Activated CD4-positive, CD25-positive, alpha-beta regulatory T cell treated with anti-CD3 and anti-CD28 coated beads, Interleukin-2, amount 50 U/mL, for 16 hours (primary cell): ENCODE results near the gene FOXP1.
"Not testable (repeated sequence)": the region's sequence is repeated elsewhere in the genome, so short reads cannot be mapped to it uniquely, and the experiment has no call there.

Experiments
- DNase-seq: peaks from one replicate; pipeline ENCODE4 v3.0.0-alpha.2; 2020; ENCODE audit warnings: low read depth, low spot score

Gene FOXP1

GRCh38 chr3:71045212-71045916 is 538.2 kb downstream of the FOXP1 start:
- no peak for DNase-seq

GRCh38 chr3:71042759-71043158 is 540.8 kb downstream of the FOXP1 start:
- no peak for DNase-seq

GRCh38 chr3:71041371-71041770 is 542.2 kb downstream of the FOXP1 start:
- no peak for DNase-seq

GRCh38 chr3:71039332-71039731 is 544.2 kb downstream of the FOXP1 start:
- no peak for DNase-seq

- DNase-seq = no peak
Observed at GRCh38 chr3:71037775-71038174, 545.8 kb downstream of the FOXP1 start.

GRCh38 chr3:71035886-71036285 is 547.6 kb downstream of the FOXP1 start:
- DNase-seq = no peak

- no peak for DNase-seq
Observed at GRCh38 chr3:71035314-71035713, 548.2 kb downstream of the FOXP1 start.

GRCh38 chr3:71033681-71034220 is 549.8 kb downstream of the FOXP1 start:
- DNase-seq = no peak

- no peak for DNase-seq
Observed at GRCh38 chr3:71031914-71032521, 551.5 kb downstream of the FOXP1 start.

- no peak for DNase-seq
Observed at GRCh38 chr3:71031181-71031580, 552.3 kb downstream of the FOXP1 start.

GRCh38 chr3:71030748-71031147 is 552.8 kb downstream of the FOXP1 start:
- no peak for DNase-seq

- no peak for DNase-seq
Observed at GRCh38 chr3:71029770-71030169, 553.8 kb downstream of the FOXP1 start.

GRCh38 chr3:71028802-71029201 is 554.7 kb downstream of the FOXP1 start:
- DNase-seq = no peak

- no peak for DNase-seq
Observed at GRCh38 chr3:71028184-71028583, 555.3 kb downstream of the FOXP1 start.

- DNase-seq = no peak
Observed at GRCh38 chr3:71026634-71027578, 556.6 kb downstream of the FOXP1 start.

GRCh38 chr3:71025516-71025915 is 558.0 kb downstream of the FOXP1 start:
- no peak for DNase-seq

- DNase-seq = no peak
Observed at GRCh38 chr3:71025010-71025409, 558.5 kb downstream of the FOXP1 start.

- DNase-seq = no peak
Observed at GRCh38 chr3:71022551-71023335, 560.8 kb downstream of the FOXP1 start.

- DNase-seq = no peak
Observed at GRCh38 chr3:71018799-71019198, 564.7 kb downstream of the FOXP1 start.

- DNase-seq = no peak
Observed at GRCh38 chr3:71016178-71016845, 567.2 kb downstream of the FOXP1 start.

- DNase-seq = not testable (repeated sequence)
Observed at GRCh38 chr3:71014616-71015015, 568.9 kb downstream of the FOXP1 start.
